AG04449 (cell line): ENCODE data around the gene MLH1.

Experiments
- CTCF ChIA-PET: fragments of 350-600 bp; formaldehyde crosslinking; extraction: SDS; loops from one replicate; lab custom pipeline; 2021; ENCODE audit warnings: antibody characterized with exemption; lab: Yijun Ruan, JAX
- POLR2A ChIA-PET: fragments of 400-600, 350-600 bp; formaldehyde crosslinking; extraction: SDS; loops from one replicate; lab custom pipeline; 2020; ENCODE audit warnings: antibody characterized with exemption, inconsistent platforms; lab: Yijun Ruan, JAX
- DNase-seq: peaks from one replicate; pipeline ENCODE4 v3.0.0-alpha.2; 2010; ENCODE audit warnings: low read depth, low spot score
- H3K4me3 ChIP-seq: 2 replicates; pipeline ENCODE4 v1.5.1; 2011; ENCODE audit warnings: low read depth, mild to moderate bottlenecking, control low read depth, low read length
- TF ChIP-seq, protein P1 (sequence below): IDR thresholded peaks from one replicate; pipeline ENCODE4 v1.5.1; 2011; ENCODE audit warnings: mild to moderate bottlenecking, moderate library complexity, low read length, control low read depth, inconsistent platforms; ENCODE audit not compliant: insufficient read depth; ENCODE audit errors: missing control alignments

Gene MLH1

DNA sequence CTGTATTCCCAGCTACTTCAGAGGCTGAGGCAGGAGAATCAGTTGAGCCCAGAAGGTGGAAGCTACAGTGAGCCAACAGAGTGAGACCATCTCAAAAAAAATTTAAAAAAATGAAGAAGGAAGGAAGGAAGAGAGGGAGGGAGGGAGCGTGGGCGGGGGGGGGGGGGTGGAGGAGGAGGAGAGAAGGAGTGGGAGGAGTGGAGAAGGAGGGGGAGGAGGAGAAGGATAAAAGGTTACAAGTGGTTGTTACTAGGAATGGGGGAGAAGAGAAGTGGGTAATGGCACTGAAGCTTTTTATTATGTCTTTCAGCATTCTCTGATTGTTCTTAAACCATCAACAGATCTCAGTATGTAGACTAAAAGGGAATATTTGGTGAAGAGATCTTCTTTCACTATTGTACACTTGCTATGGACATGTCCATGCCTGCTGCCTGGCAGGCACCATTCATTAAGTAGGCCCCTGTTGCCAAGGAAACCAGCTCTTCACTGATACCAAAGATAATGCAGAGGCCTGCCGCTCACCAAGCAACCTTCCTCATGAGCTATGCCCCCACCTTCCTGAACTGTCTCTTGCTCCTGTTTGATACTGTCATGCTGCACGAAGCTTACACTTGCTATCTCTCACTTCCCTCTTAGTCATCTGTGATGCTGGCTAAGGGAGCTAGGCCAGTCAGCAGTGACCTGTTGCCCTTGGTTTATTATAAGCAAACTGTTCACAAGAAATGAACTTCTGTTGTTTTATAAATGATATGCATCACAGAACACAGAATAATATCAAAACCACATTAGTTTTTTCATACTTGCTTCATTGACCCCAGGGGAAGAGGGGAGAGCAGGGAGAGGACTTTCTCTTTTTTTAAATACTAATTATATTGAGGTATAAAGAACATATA is 23.5 kb upstream of the MLH1 start:
- TF ChIP-seq, protein P1, sequence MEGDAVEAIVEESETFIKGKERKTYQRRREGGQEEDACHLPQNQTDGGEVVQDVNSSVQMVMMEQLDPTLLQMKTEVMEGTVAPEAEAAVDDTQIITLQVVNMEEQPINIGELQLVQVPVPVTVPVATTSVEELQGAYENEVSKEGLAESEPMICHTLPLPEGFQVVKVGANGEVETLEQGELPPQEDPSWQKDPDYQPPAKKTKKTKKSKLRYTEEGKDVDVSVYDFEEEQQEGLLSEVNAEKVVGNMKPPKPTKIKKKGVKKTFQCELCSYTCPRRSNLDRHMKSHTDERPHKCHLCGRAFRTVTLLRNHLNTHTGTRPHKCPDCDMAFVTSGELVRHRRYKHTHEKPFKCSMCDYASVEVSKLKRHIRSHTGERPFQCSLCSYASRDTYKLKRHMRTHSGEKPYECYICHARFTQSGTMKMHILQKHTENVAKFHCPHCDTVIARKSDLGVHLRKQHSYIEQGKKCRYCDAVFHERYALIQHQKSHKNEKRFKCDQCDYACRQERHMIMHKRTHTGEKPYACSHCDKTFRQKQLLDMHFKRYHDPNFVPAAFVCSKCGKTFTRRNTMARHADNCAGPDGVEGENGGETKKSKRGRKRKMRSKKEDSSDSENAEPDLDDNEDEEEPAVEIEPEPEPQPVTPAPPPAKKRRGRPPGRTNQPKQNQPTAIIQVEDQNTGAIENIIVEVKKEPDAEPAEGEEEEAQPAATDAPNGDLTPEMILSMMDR = no peak
- CTCF ChIA-PET = interaction anchor here (4.6 kb wide), 1 partner anchor 11 kb away, joined by 45 read pairs; no protein-coding TSS in a partner anchor
- no peak overlapping the region for H3K4me3 ChIP-seq
- no peak for DNase-seq
- POLR2A ChIA-PET = no interaction called here

- CTCF ChIA-PET = interaction anchor here (0.6 to 4.3 kb wide), 2 partner anchors 11 to 13 kb away, joined by 3 to 31 read pairs; no protein-coding TSS in a partner anchor
- DNase-seq = no peak
- POLR2A ChIA-PET = no interaction called here
- no peak overlapping the region for H3K4me3 ChIP-seq
- TF ChIP-seq, protein P1 = no peak
Measured at GRCh38 chr3:36972163-36972562, 21.2 kb upstream of the MLH1 start.

DNA sequence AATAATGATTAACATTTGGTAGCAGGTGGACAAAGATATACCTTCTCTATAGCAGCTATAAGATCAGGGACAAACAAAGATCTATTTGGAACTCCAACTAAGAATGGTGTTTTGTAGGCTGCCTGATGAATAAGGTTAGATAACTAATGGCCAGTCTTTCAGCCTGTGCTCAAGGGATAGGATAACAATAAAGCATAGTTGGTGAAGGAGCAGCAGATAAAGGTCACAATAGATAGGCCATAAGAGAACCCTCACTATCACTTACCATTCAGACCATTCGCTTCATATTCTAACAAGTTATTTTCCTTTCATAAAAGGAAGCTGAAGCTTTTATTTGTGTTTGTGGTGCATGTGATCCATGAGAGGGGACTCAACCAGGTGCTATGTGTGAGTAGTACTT is 20.2 kb upstream of the MLH1 start:
- no peak for DNase-seq
- TF ChIP-seq, protein P1 = no peak
- CTCF ChIA-PET = interaction anchor here (4.3 kb wide), 1 partner anchor 14 kb away, joined by 31 read pairs; no protein-coding TSS in a partner anchor
- POLR2A ChIA-PET = no interaction called here
- H3K4me3 ChIP-seq = no peak overlapping the region

DNA sequence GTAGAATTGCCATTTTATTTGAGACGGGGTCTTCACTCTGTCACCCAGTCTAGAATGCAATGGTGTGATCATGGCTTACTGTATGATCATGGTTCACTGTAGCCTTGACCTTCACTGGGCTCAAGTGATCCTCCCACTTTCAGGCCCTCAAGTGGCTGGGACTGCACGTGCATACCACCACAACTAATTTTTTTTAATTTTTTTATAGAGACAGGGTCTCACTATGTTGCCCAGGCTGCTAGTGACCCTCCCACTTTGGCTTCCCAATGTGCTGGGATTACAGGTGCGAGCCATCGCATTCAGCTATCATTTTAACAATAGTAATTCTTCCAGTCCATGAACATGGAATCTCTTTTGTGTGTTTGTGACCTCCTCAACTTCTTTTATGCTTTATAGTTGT is 12.3 kb upstream of the MLH1 start:
- no peak for DNase-seq
- CTCF ChIA-PET = interaction anchor here (1.1 kb wide), 1 partner anchor 23 kb away, joined by 4 read pairs; no protein-coding TSS in a partner anchor
- H3K4me3 ChIP-seq = no peak overlapping the region
- TF ChIP-seq, protein P1 = no peak
- POLR2A ChIA-PET = no interaction called here

DNA sequence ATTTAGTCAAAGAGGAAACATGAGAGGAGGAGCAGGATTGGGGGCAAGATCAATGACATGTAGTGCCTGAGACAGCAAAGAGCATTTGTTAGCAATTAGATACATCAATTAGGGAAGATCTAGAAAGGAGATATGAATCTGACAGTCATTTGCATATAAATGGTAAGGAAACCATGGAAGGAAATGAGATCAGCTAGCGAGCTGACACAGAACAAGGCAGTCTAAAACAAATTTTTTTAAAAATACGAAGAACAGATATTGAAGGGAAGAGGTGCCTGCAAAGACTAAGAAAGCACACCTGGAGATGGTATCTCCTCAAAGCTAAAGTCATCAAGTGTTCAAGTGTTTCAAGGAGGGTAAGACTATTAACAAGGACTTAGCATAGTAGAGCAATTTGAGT is 5.0 kb upstream of the MLH1 start:
- ChIA-PET CTCF (interaction anchor here (1.2 to 3.2 kb wide), 2 partner anchors 30 to 225 kb away, joined by 4 to 20 read pairs; no protein-coding TSS in a partner anchor), POLR2A (no interaction called here)
- TF ChIP-seq, protein P1 = no peak
- no peak for DNase-seq
- H3K4me3 ChIP-seq = no peak overlapping the region

DNA sequence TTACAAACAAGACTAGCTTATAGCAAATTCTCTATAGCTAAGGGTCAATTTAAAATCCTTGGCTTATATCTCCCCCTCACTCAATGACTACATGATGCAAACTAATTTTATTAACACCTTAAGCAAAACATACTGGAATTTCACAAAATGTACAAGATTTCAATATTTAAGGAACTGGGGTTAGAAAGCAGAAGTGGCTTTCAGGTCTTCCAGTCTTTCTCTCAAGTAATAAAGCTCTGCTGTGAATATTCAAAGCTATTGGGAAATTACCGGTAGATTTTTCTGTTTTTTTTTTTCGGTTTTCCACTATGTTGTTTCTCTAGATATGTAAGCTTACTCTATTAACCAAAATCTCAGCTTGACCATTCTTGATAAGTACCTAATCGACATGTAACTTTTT is 4.3 kb upstream of the MLH1 start:
- no peak for DNase-seq
- CTCF ChIA-PET = interaction anchor here (1.2 to 3.2 kb wide), 3 partner anchors 10 to 224 kb away, joined by 3 to 20 read pairs (median 4); no protein-coding TSS in a partner anchor
- POLR2A ChIA-PET = interaction anchor here (1.6 kb wide), 1 partner anchor 10 kb away, joined by 3 read pairs; no protein-coding TSS in a partner anchor
- H3K4me3 ChIP-seq = no peak overlapping the region
- TF ChIP-seq, protein P1 = no peak
